Neural cell (in vitro differentiated cells): Measurements from ENCODE around the gene TMEM151A. TPM values are rescaled to one million over a fixed set of nuclear protein-coding genes. Genes with fewer than 3 reads are reported as not detected.

Experiments used
- H2AFZ ChIP-seq: fragments of 200-600, 300-800 bp; sonication (generic), shearing (Covaris generic); 2 replicates; pipeline ENCODE4 v1.6.0; 2014; ENCODE audit warnings: low read depth, mild to moderate bottlenecking, antibody characterized with exemption, low read length, moderate library complexity
- H3F3A ChIP-seq: fragments of 200-600 bp; shearing (Covaris generic); 2 replicates; pipeline ENCODE4 v1.6.1; 2016; ENCODE audit warnings: mild to moderate bottlenecking, moderate library complexity, mixed read lengths, antibody characterized with exemption, low read length; ENCODE audit not compliant: insufficient read depth, poor library complexity, severe bottlenecking
- H3K27ac ChIP-seq: fragments of 200-600, 300-800 bp; sonication (generic), shearing (Covaris generic); 2 replicates; pipeline ENCODE4 v1.5.1; 2014; ENCODE audit warnings: mild to moderate bottlenecking, low read length, moderate library complexity
- H3K27me3 ChIP-seq: fragments of 300-800, 200-600 bp; sonication (generic), shearing (Covaris generic); 2 replicates; pipeline ENCODE4 v1.6.0; 2014; ENCODE audit warnings: mild to moderate bottlenecking, low read depth, low read length, moderate library complexity; ENCODE audit not compliant: insufficient read depth
- H3K36me3 ChIP-seq: fragments of 300-800, 200-600 bp; sonication (generic), shearing (Covaris generic); 2 replicates; pipeline ENCODE4 v1.5.1; 2014; ENCODE audit warnings: mild to moderate bottlenecking, antibody characterized with exemption, low read length, moderate library complexity; ENCODE audit not compliant: insufficient read depth
- H3K4me2 ChIP-seq: fragments of 300-800, 200-600 bp; sonication (generic), shearing (Covaris generic); 2 replicates; pipeline ENCODE4 v1.6.0; 2014; ENCODE audit warnings: mild to moderate bottlenecking, low read length
- H3K4me3 ChIP-seq: fragments of 300-800, 200-600 bp; sonication (generic), shearing (Covaris generic); 2 replicates; pipeline ENCODE4 v1.5.1; 2014; ENCODE audit warnings: mild to moderate bottlenecking, low read length, moderate library complexity
- H3K79me2 ChIP-seq: fragments of 200-600 bp; shearing (Covaris generic); replicated peaks from 2 replicates; pipeline ENCODE4 v1.6.0; 2014; ENCODE audit warnings: mild to moderate bottlenecking, low read length, moderate library complexity; ENCODE audit not compliant: insufficient read depth
- H3K9ac ChIP-seq: fragments of 300-800, 200-600 bp; sonication (generic), shearing (Covaris generic); 2 replicates; pipeline ENCODE4 v1.6.1; 2016; ENCODE audit warnings: mild to moderate bottlenecking, low read length, mixed read lengths
- H3K9me2 ChIP-seq: fragments of 200-600 bp; shearing (Covaris generic); 2 replicates; pipeline ENCODE4 v1.6.1; 2016; ENCODE audit warnings: mild to moderate bottlenecking, low read length, mixed read lengths; ENCODE audit not compliant: insufficient read depth
- H3K9me3 ChIP-seq: fragments of 200-600, 300-800 bp; sonication (generic), shearing (Covaris generic); 2 replicates; pipeline ENCODE4 v1.6.1; 2016; ENCODE audit warnings: mild to moderate bottlenecking, mixed run types, low read length, moderate library complexity, mixed read lengths
- H4K20me1 ChIP-seq: fragments of 200-600 bp; shearing (Covaris generic); 2 replicates; pipeline ENCODE4 v1.6.1; 2016; ENCODE audit warnings: mild to moderate bottlenecking, mixed run types; ENCODE audit not compliant: insufficient read depth
- EP300 ChIP-seq: fragments of 450-650 bp; conservative IDR thresholded peaks from 2 replicates; pipeline ENCODE4 v1.6.1; 2014; ENCODE audit warnings: antibody characterized with exemption, mild to moderate bottlenecking, moderate library complexity; ENCODE audit not compliant: poor library complexity, severe bottlenecking
- EZH2 ChIP-seq: fragments of 200-600, 300-800 bp; shearing (Covaris generic), sonication (generic); IDR thresholded peaks from 2 replicates; pipeline ENCODE4 v1.6.1; 2014; ENCODE audit warnings: antibody characterized with exemption, low read length, borderline replicate concordance, mild to moderate bottlenecking; ENCODE audit not compliant: insufficient read depth, poor library complexity, severe bottlenecking
- MXI1 ChIP-seq: fragments of 450-650 bp; conservative IDR thresholded peaks from 2 replicates; pipeline ENCODE4 v1.6.1; 2014; ENCODE audit warnings: antibody characterized with exemption, mild to moderate bottlenecking; ENCODE audit not compliant: poor library complexity, severe bottlenecking
- POLR2AphosphoS5 ChIP-seq: IDR thresholded peaks from 2 replicates; pipeline ENCODE4 v1.6.1; 2012
- RAD21 ChIP-seq: fragments of 450-650 bp; conservative IDR thresholded peaks from 2 replicates; pipeline ENCODE4 v1.6.1; 2014; ENCODE audit warnings: antibody characterized with exemption, mild to moderate bottlenecking, moderate library complexity
- SMC3 ChIP-seq: fragments of 450-650 bp; conservative IDR thresholded peaks from 2 replicates; pipeline ENCODE4 v1.6.1; 2014; ENCODE audit warnings: antibody characterized with exemption, mild to moderate bottlenecking, moderate library complexity; ENCODE audit not compliant: poor library complexity
- TAF1 ChIP-seq: IDR thresholded peaks from 2 replicates; pipeline ENCODE4 v1.6.1; 2012; ENCODE audit warnings: low read depth
- polyA plus RNA-seq: library from polyadenylated mRNA; depleted of rRNA; stranded (reverse); fragments of >200 nt; gene quantifications from 2 replicates; pipeline ENCODE4 v1.2.3, GENCODE V29; 2014
- TF ChIP-seq, protein P1 (sequence below): IDR thresholded peaks from 2 replicates; pipeline ENCODE4 v1.6.1; 2012; ENCODE audit warnings: borderline replicate concordance
- TF ChIP-seq, protein P2 (sequence below): fragments of 450-650 bp; IDR thresholded peaks from 2 replicates; pipeline ENCODE4 v1.5.1; 2014; ENCODE audit warnings: antibody characterized with exemption, mild to moderate bottlenecking, moderate library complexity; ENCODE audit not compliant: poor library complexity, severe bottlenecking

The TMEM151A gene
- polyA plus RNA-seq, 1 donor from 2014 or later = 5.3 TPM

DNA sequence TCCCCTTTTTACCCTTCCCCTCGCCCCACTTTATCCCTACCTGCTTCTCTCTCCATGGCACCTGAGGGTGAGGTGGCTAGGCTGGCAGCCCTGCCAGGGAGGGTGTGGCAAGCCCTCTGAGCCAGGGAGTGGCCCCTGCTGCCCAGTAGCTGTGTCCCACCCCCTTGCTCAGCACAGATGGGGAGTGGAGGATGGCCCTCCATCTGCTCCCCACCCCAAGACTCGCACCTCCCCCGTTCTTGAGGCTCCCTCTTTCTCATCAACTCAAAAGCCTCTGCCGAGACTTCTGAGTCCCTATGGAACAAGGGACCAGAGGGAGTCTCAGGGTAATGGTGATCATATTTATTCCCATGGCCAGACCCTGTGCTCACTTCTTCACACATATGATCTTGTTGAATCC lies 1.7 kb downstream of the TMEM151A start:
- no peak overlapping the region for H2AFZ ChIP-seq

DNA sequence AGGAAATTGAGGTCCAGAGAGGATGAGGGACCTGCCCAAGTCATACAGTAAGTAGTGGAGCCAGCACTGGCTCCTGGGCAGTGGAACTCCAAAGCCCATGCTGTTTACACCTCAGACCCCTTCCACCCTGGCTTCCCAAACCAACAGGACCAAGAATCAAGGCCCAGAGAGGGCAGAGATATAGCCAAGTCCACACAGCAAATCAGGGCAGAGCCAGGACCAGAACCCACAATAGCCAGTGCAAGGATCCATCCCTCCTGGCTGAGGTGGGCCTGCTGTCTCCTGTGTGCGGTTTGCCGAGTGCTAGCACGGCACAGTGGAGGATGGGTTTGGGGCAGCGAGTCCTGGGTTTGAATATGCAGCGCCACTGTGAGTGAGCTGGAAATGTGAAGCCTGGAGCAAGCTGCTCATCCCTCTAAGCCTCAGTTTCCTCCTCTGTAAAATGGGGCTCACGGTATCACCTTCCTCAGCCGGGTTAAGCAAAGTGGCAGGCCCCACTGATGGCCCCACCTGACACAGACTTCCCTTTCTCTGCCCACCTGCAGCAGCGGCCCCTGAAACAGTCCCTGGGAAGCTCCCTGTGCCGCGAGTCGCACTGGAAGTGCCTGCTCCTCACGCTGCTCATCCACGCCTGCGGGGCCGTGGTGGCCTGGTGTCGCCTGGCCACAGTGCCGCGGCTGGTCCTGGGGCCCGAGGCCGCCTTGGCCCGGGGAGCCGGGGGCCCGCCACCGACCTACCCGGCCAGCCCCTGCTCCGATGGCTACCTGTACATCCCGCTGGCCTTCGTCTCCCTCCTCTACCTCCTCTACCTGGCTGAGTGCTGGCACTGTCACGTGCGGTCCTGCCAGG lies 2.3 kb downstream of the TMEM151A start:
- no peaks in the 10 kb centered on the region for H3K9me3 ChIP-seq
- no peak for TF ChIP-seq TAF1
- no peak for TF ChIP-seq MXI1
- TF ChIP-seq EP300 = no peak
- TF ChIP-seq POLR2AphosphoS5 = no peak
- no peak overlapping the region for H2AFZ ChIP-seq
- peaks cover 32% of the 10 kb centered on the region for H3K27me3 ChIP-seq
- no peaks in the 10 kb centered on the region for H4K20me1 ChIP-seq
- H3K4me2 ChIP-seq = no peak overlapping the region
- no peaks in the 10 kb centered on the region for H3K79me2 ChIP-seq
- no peaks in the 10 kb centered on the region for H3K9me2 ChIP-seq
- H3K4me3 ChIP-seq = no peak overlapping the region
- H3K9ac ChIP-seq = no peak overlapping the region
- H3K27ac ChIP-seq = no peak overlapping the region
- H3K36me3 ChIP-seq = no peaks in the 10 kb centered on the region
- H3F3A ChIP-seq = no peaks in the 10 kb centered on the region

More for the DNA sequence above, 1.7 kb downstream of the TMEM151A start:
- Histone ChIP-seq H3K9me3 (no peaks in the 10 kb centered on the region), H3K27me3 (peaks cover 32% of the 10 kb centered on the region), H3K79me2 (peaks cover 2% of the 10 kb centered on the region), H4K20me1 (no peaks in the 10 kb centered on the region), H3K4me3 (no peak overlapping the region), H3K4me2 (no peak overlapping the region), H3K9ac (no peak overlapping the region), H3K36me3 (no peaks in the 10 kb centered on the region), H3F3A (no peaks in the 10 kb centered on the region), H3K27ac (no peak overlapping the region), H3K9me2 (no peaks in the 10 kb centered on the region)
- TF ChIP-seq EZH2 (no peak), TAF1 (no peak), SMC3 (no peak), EP300 (no peak), RAD21 (no peak), MXI1 (no peak), POLR2AphosphoS5 (no peak)
- TF ChIP-seq, protein P1, sequence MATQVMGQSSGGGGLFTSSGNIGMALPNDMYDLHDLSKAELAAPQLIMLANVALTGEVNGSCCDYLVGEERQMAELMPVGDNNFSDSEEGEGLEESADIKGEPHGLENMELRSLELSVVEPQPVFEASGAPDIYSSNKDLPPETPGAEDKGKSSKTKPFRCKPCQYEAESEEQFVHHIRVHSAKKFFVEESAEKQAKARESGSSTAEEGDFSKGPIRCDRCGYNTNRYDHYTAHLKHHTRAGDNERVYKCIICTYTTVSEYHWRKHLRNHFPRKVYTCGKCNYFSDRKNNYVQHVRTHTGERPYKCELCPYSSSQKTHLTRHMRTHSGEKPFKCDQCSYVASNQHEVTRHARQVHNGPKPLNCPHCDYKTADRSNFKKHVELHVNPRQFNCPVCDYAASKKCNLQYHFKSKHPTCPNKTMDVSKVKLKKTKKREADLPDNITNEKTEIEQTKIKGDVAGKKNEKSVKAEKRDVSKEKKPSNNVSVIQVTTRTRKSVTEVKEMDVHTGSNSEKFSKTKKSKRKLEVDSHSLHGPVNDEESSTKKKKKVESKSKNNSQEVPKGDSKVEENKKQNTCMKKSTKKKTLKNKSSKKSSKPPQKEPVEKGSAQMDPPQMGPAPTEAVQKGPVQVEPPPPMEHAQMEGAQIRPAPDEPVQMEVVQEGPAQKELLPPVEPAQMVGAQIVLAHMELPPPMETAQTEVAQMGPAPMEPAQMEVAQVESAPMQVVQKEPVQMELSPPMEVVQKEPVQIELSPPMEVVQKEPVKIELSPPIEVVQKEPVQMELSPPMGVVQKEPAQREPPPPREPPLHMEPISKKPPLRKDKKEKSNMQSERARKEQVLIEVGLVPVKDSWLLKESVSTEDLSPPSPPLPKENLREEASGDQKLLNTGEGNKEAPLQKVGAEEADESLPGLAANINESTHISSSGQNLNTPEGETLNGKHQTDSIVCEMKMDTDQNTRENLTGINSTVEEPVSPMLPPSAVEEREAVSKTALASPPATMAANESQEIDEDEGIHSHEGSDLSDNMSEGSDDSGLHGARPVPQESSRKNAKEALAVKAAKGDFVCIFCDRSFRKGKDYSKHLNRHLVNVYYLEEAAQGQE = no peak
- TF ChIP-seq, protein P2, sequence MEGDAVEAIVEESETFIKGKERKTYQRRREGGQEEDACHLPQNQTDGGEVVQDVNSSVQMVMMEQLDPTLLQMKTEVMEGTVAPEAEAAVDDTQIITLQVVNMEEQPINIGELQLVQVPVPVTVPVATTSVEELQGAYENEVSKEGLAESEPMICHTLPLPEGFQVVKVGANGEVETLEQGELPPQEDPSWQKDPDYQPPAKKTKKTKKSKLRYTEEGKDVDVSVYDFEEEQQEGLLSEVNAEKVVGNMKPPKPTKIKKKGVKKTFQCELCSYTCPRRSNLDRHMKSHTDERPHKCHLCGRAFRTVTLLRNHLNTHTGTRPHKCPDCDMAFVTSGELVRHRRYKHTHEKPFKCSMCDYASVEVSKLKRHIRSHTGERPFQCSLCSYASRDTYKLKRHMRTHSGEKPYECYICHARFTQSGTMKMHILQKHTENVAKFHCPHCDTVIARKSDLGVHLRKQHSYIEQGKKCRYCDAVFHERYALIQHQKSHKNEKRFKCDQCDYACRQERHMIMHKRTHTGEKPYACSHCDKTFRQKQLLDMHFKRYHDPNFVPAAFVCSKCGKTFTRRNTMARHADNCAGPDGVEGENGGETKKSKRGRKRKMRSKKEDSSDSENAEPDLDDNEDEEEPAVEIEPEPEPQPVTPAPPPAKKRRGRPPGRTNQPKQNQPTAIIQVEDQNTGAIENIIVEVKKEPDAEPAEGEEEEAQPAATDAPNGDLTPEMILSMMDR = no peak
